LNCAP (cell line): ENCODE results near the gene AKTIP.

Experiments used
- TF ChIP-seq, protein P1 (sequence below): fragments of 450-650 bp; IDR thresholded peaks from 2 replicates; pipeline ENCODE4 v1.5.1; 2017; ENCODE audit warnings: mild to moderate bottlenecking

Gene AKTIP

DNA sequence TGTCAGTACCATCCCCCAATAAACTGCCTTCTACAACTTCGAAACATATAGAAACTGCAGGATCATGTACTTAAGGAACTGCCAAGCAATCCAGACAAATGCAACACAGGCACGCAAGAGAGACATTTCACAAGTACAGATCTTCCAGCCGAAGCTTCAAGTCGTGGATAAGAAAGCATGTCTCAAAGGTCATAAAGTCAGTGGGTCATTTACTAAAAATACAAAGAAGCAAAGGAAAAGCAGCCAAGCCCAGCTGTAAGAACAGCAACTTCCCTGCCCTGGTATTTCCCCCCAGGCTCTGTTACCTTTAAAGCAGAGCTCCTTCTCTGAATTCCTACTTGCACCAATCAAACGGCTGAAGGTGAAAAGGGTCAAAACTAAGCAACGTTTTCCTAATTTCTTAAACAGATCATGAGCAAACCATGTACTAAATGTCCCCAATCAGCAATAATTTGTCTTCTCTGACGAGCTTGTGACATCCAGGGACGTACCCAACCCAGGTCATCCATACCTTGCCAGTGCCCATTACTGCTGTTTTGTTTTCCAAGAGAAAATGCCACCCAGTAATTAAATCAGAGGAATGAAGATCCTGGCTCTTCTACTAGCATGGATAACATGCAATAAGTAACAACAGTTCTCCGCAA is 1.7 kb downstream of the AKTIP start:
- TF ChIP-seq, protein P1, sequence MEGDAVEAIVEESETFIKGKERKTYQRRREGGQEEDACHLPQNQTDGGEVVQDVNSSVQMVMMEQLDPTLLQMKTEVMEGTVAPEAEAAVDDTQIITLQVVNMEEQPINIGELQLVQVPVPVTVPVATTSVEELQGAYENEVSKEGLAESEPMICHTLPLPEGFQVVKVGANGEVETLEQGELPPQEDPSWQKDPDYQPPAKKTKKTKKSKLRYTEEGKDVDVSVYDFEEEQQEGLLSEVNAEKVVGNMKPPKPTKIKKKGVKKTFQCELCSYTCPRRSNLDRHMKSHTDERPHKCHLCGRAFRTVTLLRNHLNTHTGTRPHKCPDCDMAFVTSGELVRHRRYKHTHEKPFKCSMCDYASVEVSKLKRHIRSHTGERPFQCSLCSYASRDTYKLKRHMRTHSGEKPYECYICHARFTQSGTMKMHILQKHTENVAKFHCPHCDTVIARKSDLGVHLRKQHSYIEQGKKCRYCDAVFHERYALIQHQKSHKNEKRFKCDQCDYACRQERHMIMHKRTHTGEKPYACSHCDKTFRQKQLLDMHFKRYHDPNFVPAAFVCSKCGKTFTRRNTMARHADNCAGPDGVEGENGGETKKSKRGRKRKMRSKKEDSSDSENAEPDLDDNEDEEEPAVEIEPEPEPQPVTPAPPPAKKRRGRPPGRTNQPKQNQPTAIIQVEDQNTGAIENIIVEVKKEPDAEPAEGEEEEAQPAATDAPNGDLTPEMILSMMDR, result no peak

DNA sequence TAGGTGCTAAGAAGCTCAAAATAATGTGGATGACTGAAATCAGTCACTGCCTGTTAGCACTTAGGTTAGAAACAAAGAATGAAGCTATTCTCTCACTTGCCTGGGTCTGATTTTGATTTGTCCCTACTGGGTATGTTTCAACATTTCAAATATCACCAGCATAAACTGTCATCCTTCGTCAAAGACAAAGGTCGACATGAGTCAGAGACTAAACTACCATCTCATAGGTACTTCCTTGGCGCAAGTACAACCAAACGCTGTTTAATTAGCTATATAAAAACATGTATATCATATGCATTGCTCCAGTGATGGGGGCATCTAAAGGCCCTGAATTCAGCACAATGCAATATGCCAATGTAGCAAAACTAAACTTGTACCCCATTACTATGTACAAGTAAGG is 4.0 kb downstream of the AKTIP start:
- TF ChIP-seq, protein P1, result no peak

DNA sequence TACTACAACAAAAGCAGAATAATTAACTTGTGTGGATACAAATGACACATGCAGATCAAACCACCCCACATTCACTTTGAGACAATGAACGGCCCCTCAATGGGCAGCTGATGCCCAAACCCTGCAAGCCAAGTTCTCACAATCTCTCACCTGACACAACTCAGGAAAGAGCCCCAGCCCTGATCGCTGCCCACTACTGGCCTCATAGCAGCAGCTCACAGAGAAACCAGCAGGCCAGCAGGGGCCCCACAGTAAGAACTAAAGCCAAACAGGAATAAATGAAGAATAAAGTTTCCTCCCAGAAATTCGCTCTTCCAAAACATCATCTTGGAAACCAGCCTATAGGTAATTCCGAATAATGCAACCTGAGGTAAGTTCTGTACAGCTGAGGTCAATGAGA is 7.7 kb downstream of the AKTIP start:
- TF ChIP-seq, protein P1, result no peak

DNA sequence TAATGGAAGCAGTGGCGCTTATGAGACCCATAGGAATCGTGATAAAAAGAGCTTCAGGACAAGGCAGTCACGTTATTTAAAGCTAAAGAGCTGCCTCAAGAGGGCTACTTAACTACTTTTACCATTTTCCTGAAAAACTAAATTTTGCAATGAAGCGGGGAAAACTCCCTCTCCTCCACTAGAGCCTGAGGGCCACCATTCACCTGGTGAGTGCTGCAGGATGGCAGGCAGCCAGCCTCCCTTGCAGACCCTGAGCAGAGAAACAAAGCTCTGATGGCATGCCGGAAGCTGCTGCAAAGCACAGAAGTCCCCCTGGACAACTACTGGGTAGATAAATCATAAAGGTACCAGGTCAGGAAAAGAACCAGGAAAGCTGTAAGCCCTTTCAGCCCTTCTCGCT is 8.4 kb downstream of the AKTIP start:
- TF ChIP-seq, protein P1, result no peak

DNA sequence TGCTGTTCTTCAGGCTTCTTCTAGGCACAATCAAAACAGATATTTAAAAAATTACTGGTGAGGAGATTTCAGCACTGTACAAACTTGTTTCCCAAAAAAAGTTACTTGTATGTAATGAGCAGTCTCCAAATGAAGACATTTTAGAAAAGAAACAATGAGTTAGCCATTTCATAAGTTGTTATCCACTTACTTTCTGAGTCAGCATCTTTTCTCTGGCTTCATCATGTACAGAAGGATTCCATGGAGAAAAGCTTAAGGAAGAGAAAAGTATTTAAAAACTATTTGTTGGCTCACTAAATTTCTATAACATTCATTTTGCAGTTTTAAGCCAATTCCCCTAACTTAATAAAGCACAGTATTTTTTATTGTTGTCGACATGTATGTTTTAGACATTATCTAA is 10.5 kb downstream of the AKTIP start:
- TF ChIP-seq, protein P1, result no peak

DNA sequence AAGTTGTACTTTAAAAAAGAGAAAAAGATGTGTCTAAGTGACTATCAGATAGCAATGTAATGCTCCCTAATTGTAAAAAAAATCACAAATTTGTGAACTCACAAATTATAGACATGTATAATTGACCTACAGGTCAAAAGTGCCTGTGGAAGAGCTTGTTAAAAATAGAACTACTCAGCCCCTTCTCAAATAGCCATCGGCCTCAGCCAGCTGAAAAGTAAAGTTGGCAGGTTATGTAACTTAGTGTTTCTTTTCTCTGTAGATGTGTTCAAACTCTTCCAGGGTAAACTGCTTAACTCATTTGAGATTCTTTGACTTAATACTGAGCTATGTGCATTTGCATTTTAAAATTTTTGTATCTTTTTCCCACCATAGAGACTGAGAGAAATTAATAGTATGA is 13.3 kb downstream of the AKTIP start:
- TF ChIP-seq, protein P1, result no peak

DNA sequence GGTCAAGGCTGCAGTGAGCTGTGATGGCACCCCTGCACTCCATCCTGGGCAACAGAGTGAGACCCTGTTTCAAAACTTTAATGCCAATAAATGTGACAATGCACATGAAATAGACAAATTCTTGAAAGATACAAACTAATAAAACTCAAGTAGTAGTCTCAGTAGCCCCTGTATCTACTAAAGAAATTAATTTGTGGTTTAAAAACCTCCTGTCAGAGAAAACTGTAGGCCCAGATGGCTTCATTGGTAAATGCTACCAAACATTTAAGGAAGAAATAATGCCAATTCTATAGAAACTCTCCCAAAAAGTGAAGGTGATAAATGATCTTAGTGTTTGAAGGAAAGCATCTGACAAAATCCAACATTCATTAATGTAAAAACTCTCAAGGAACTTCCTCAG is 16.8 kb downstream of the AKTIP start:
- TF ChIP-seq, protein P1, result no peak

DNA sequence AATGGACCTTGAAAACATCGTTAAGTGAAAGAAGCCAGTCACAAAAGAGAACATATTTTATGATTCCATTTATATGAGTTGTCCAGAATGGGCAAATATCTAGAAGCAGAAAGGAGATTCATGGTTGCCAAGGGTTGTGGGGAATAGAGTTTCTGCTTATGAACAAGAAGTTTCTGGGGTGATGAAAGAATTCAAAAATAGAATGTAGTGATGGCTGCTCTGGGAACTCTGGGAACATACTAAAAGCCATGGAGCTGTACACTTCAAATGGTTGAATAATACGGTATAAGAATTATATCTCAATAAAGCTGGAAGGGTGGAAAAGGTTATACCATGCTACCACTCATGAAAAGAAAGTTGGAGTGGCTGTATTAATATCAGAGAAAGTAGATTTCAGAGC is 18.5 kb downstream of the AKTIP start:
- TF ChIP-seq, protein P1, result no peak
